Stomach (tissue), 9 donors: ENCODE results near the gene NDEL1. TPM values are rescaled to one million over a fixed set of nuclear protein-coding genes. Genes with fewer than 3 reads are reported as not detected.

Experiments used
- DNase-seq, 2 donors: peaks; one replicate each; pipeline versions ENCODE4 v3.0.0 to v3.0.0-alpha.2; 2013 to 2019
- H3K27ac ChIP-seq, 5 donors: fragments of 200-600 bp in 4 of 5; sonication (generic) in 4 of 5; one replicate each; pipeline ENCODE4 v1.5.1; 2013 to 2019; ENCODE audit warnings: mild to moderate bottlenecking in 1 of 5, moderate library complexity in 1 of 5
- H3K27me3 ChIP-seq, 3 donors: fragments of 200-600 bp; sonication (generic); one replicate each; pipeline ENCODE4 v1.5.1; 2017 to 2019; ENCODE audit warnings: mixed run types in 1 of 3
- H3K36me3 ChIP-seq, 4 donors: fragments of 200-600 bp; sonication (generic); 1 replicate in 3 of 4; 2 replicates in 1 of 4; pipeline ENCODE4 v1.5.1; 2016 to 2019
- H3K4me1 ChIP-seq, 4 donors: fragments of 200-600 bp; sonication (generic); one replicate each; pipeline ENCODE4 v1.5.1; 2016 to 2019
- H3K4me3 ChIP-seq, 4 donors: fragments of 200-600 bp; sonication (generic) in 3 of 4; one replicate each; pipeline ENCODE4 v1.5.1; 2016 to 2019; ENCODE audit warnings: mild to moderate bottlenecking in 1 of 4
- H3K9me3 ChIP-seq, 4 donors: fragments of 200-600 bp; sonication (generic); one replicate each; pipeline ENCODE4 v1.5.1; 2016 to 2019
- CTCF ChIP-seq, 7 experiments: fragments of 450-650 bp in 4 of 7; fragments of 200-600 bp in 3 of 7; sonication (generic) in 3 of 7; IDR thresholded peaks; one replicate each; pipeline ENCODE4 v1.5.1; 2016 to 2019; ENCODE audit warnings: antibody characterized with exemption in 7 of 7, control low read depth in 2 of 7, mild to moderate bottlenecking in 1 of 7
- EP300 ChIP-seq: sonication (generic); formaldehyde crosslinking; IDR thresholded peaks from one replicate; pipeline ENCODE4 v1.6.1; 2017; ENCODE audit warnings: antibody characterized with exemption
- POLR2A ChIP-seq, 4 donors: fragments of 450-650 bp; IDR thresholded peaks; one replicate each; pipeline ENCODE4 v1.6.1; 2016; ENCODE audit warnings: antibody characterized with exemption in 4 of 4, control low read depth in 2 of 4, mild to moderate bottlenecking in 1 of 4, moderate library complexity in 1 of 4
- POLR2AphosphoS5 ChIP-seq, 3 donors: sonication (generic); formaldehyde crosslinking; IDR thresholded peaks; one replicate each; pipeline ENCODE4 v1.6.1; 2016; ENCODE audit warnings: antibody characterized with exemption in 3 of 3
- WGBS, 5 donors: extraction: QIAGEN DNeasy Blood & Tissue Kit in 3 of 5; methylation state at CpG; one replicate each; pipeline versions ENCODE4 v1.1.5 to v1.1.7; 2013 to 2018; 5-methylcytosine and 5-hydroxymethylcytosine counted together
- intact Hi-C: fragments of 100-400 bp; cut with DNase I; formaldehyde crosslinking; loops from one replicate; pipeline ENCODE4 v1.15.1; 2023; ENCODE audit warnings: low total_unique reads
- polyA plus RNA-seq, 3 donors: library from polyadenylated mRNA; stranded (reverse); fragments of 200-250 nt; gene quantifications; one replicate each; pipeline ENCODE4 v1.2.3, GENCODE V29; 2013
- total RNA-seq, 5 donors: library from RNA; depleted of rRNA; stranded (reverse); fragments of >200 nt; gene quantifications; one replicate each; pipeline versions ENCODE4 v1.1.0 to v1.2.3, GENCODE V29; 2014 to 2016
- donor health status: healthy with polysubstance abuse.
- donor health status: Bipolar disorder and iron deficiency.
- donor health status: healthy.

The NDEL1 gene
- total and polyA plus RNA-seq, 8 donors = 12.8 to 102 (median 42.9) TPM

- TF ChIP-seq POLR2AphosphoS5 (IDR thresholded peaks at IDR 0.05) = no peak
- TF ChIP-seq CTCF (IDR thresholded peaks at IDR 0.05) = no peak
- TF ChIP-seq POLR2A (IDR thresholded peaks at IDR 0.05) = no peak
- no peak for TF ChIP-seq EP300
- no peak overlapping the region for H3K27ac ChIP-seq
- intact Hi-C loops = no loop called here
- peaks cover 0 to 75% (median 56%) of the 10 kb centered on the region in 4 donors for H3K36me3 ChIP-seq
- WGBS, 5 donors = 68 to 83% (median 73%) methylated on average over 6 of the region's 6 CpGs
- no peak overlapping the region for H3K4me3 ChIP-seq
- H3K27me3 ChIP-seq = no peaks in the 10 kb centered on the region
- no peaks in the 10 kb centered on the region for H3K9me3 ChIP-seq
- peak in 1 of 2 donors; percentile 25 for DNase-seq
- no peaks in the 10 kb centered on the region for H3K4me1 ChIP-seq
These were observed 67.7 kb downstream of the NDEL1 start for GRCh38 chr17:8503368-8503767.

- no peak overlapping the region for H3K27ac ChIP-seq
- H3K36me3 ChIP-seq = peaks cover 2 to 75% (median 56%) of the 10 kb centered on the region in 4 donors
- intact Hi-C loops = no loop called here
- no peaks in the 10 kb centered on the region for H3K27me3 ChIP-seq
- no peaks in the 10 kb centered on the region for H3K9me3 ChIP-seq
- no peak overlapping the region for H3K4me3 ChIP-seq
- no peak for TF ChIP-seq POLR2AphosphoS5 (IDR thresholded peaks at IDR 0.05)
- TF ChIP-seq POLR2A (IDR thresholded peaks at IDR 0.05) = no peak
- TF ChIP-seq CTCF (IDR thresholded peaks at IDR 0.05) = no peak
- WGBS, 5 donors = 86 to 98% (median 87%) methylated on average over 5 to 9 of the region's 9 CpGs
- H3K4me1 ChIP-seq = no peaks in the 10 kb centered on the region
- no peak for DNase-seq
These were observed 68.1 kb downstream of the NDEL1 start for GRCh38 chr17:8503807-8504206.

- TF ChIP-seq POLR2A (IDR thresholded peaks at IDR 0.05) = no peak
- no peak for TF ChIP-seq POLR2AphosphoS5 (IDR thresholded peaks at IDR 0.05)
- TF ChIP-seq EP300 = no peak
- TF ChIP-seq CTCF (IDR thresholded peaks at IDR 0.05) = no peak
- 91 to 96% (median 95%) methylated on average over 18 of the region's 18 CpGs for WGBS, 5 donors
- Histone ChIP-seq H3K27ac (no peak overlapping the region), H3K9me3 (no peaks in the 10 kb centered on the region), H3K36me3 (peaks cover 9 to 75% (median 56%) of the 10 kb centered on the region in 4 donors), H3K4me1 (no peaks in the 10 kb centered on the region), H3K4me3 (no peak overlapping the region), H3K27me3 (no peaks in the 10 kb centered on the region)
- intact Hi-C loops = no loop called here
- no peak for DNase-seq
These were observed 69.0 kb downstream of the NDEL1 start for GRCh38 chr17:8504460-8505207.

GRCh38 chr17:8506145-8506544 is 70.5 kb downstream of the NDEL1 start:
- intact Hi-C loops = no loop called here
- Histone ChIP-seq H3K4me3 (no peak overlapping the region), H3K9me3 (no peaks in the 10 kb centered on the region), H3K27me3 (no peaks in the 10 kb centered on the region), H3K4me1 (no peaks in the 10 kb centered on the region), H3K27ac (no peak overlapping the region), H3K36me3 (peaks cover 9 to 66% (median 47%) of the 10 kb centered on the region in 4 donors)
- no peak for DNase-seq
- 66 to 90% (median 87%) methylated on average over 14 of the region's 14 CpGs for WGBS, 5 donors
- no peak for TF ChIP-seq EP300
- TF ChIP-seq POLR2AphosphoS5 (IDR thresholded peaks at IDR 0.05) = no peak
- TF ChIP-seq CTCF (IDR thresholded peaks at IDR 0.05) = no peak
- no peak for TF ChIP-seq POLR2A (IDR thresholded peaks at IDR 0.05)
